Small intestine (tissue), 7 donors: ENCODE measurements around the gene KRTAP5-11. TPM values are rescaled to one million over a fixed set of nuclear protein-coding genes. Genes with fewer than 3 reads are reported as not detected.
A peak's percentile ranks its signal among the peaks of the same experiment; 100 is the strongest.

Experiments
- DNase-seq, 2 donors: peaks; one replicate each; pipeline versions ENCODE4 v3.0.0 to v3.0.0-alpha.2; 2013
- FAIRE-seq: peaks from 2 replicates; lab custom pipeline; 2012; peaks lifted over from hg19 to GRCh38; lab: Jason Lieb, UNC
- H3K27ac ChIP-seq, 3 donors: one replicate each; pipeline ENCODE4 v1.5.1; 2013; ENCODE audit warnings: low read length in 2 of 3, mild to moderate bottlenecking in 2 of 3, control low read depth in 1 of 3, inconsistent platforms in 1 of 3, low read depth in 1 of 3, moderate library complexity in 1 of 3
- H3K27me3 ChIP-seq, 3 donors: one replicate each; pipeline ENCODE4 v1.6.1; 2013; ENCODE audit warnings: low read length in 3 of 3, inconsistent platforms in 1 of 3; ENCODE audit not compliant: control insufficient read depth in 3 of 3, insufficient read depth in 3 of 3
- H3K36me3 ChIP-seq, 3 donors: one replicate each; pipeline ENCODE4 v1.6.1; 2013; ENCODE audit warnings: low read length in 3 of 3, inconsistent platforms in 1 of 3, low read depth in 1 of 3, mild to moderate bottlenecking in 1 of 3, moderate library complexity in 1 of 3; ENCODE audit not compliant: control insufficient read depth in 3 of 3, insufficient read depth in 2 of 3
- H3K4me1 ChIP-seq, 3 donors: one replicate each; pipeline ENCODE4 v1.6.1; 2013; ENCODE audit warnings: low read length in 2 of 3, inconsistent platforms in 1 of 3, low read depth in 1 of 3, mild to moderate bottlenecking in 1 of 3, moderate library complexity in 1 of 3; ENCODE audit not compliant: control insufficient read depth in 3 of 3, insufficient read depth in 2 of 3
- H3K4me3 ChIP-seq, 3 donors: one replicate each; pipeline ENCODE4 v1.5.1; 2013; ENCODE audit warnings: low read length in 3 of 3, control low read depth in 1 of 3, inconsistent platforms in 1 of 3, low read depth in 1 of 3, mild to moderate bottlenecking in 1 of 3, moderate library complexity in 1 of 3
- H3K9me3 ChIP-seq, 2 donors: one replicate each; pipeline ENCODE4 v1.6.1; 2013; ENCODE audit warnings: low read depth in 1 of 2, low read length in 1 of 2; ENCODE audit not compliant: control insufficient read depth in 2 of 2, insufficient read depth in 1 of 2
- WGBS, 3 donors: extraction: QIAGEN DNeasy Blood & Tissue Kit; methylation state at CpG; one replicate each; pipeline ENCODE4 v1.1.7; 2013; 5-methylcytosine and 5-hydroxymethylcytosine counted together
- polyA plus RNA-seq, 4 donors: library from polyadenylated mRNA; stranded (reverse) in 3 of 4; unstranded in 1 of 4; fragments of 200-250 nt in 3 of 4; fragments of 120-200 nt in 1 of 4; gene quantifications; one replicate each; pipeline versions ENCODE4 v1.2.1 to v1.2.3, GENCODE V29; 2013
- donor health status: healthy with polysubstance abuse.
- donor health status: control.
- donor health status: control.
- donor health status: Bipolar disorder and iron deficiency.
- donor health status: healthy.

Gene KRTAP5-11
- polyA plus RNA-seq, 4 donors: 0.07 TPM; not detected in 3

DNA sequence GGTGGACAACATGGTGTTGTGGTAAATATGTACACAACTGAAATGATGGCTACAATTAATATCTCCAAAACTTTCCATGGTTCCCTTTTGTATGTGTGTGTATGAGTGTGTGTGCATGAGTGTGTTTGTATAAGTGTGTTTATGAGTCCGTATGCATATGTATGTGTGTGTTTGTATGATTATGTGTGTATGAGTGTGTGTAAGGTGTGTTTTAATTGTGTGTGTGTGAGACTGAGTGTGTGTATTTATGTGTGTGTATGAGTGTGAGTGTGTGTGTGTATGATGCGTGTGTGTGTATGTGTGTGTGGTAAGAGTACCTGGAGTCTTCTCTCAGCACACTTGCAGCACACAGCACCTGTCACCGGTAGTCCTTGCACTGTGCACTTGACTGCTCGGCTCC, 26.7 kb downstream of the KRTAP5-11 start:
- no peak for FAIRE-seq
- Histone ChIP-seq H3K27ac (no peak overlapping the region), H3K27me3 (no peaks in the 10 kb centered on the region), H3K4me1 (no peaks in the 10 kb centered on the region), H3K36me3 (no peaks in the 10 kb centered on the region), H3K4me3 (no peak overlapping the region), H3K9me3 (no peaks in the 10 kb centered on the region)
- no peak for DNase-seq
- WGBS, 3 donors: 84 to 91% (median 84%) methylated on average over 4 of the region's 4 CpGs

DNA sequence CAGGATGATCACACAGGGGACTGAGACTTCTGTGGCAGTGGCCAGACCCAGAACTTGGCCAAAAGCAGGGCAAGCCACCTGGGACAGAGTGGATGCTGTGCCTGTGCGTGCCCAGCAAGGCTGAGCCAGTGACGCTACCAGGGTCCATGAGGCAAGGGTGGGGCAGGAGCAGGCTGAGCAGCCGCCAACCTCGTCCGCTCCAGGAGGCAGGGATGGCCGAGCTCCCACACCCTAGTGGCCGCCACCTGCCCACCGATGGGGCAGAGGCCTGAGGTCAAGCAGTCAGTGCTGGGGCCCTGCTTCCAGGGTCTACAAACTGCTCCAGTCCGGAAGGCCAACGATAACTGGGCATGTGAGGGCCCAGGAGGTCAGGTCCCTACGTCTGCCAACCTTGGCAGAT, 27.2 kb downstream of the KRTAP5-11 start:
- WGBS, 3 donors: 87 to 92% (median 92%) methylated on average over 8 to 11 of the region's 11 CpGs
- Histone ChIP-seq H3K4me1 (no peaks in the 10 kb centered on the region), H3K36me3 (no peaks in the 10 kb centered on the region), H3K9me3 (no peaks in the 10 kb centered on the region), H3K4me3 (no peak overlapping the region), H3K27me3 (no peaks in the 10 kb centered on the region), H3K27ac (no peak overlapping the region)
- FAIRE-seq: no peak
- DNase-seq: no peak

DNA sequence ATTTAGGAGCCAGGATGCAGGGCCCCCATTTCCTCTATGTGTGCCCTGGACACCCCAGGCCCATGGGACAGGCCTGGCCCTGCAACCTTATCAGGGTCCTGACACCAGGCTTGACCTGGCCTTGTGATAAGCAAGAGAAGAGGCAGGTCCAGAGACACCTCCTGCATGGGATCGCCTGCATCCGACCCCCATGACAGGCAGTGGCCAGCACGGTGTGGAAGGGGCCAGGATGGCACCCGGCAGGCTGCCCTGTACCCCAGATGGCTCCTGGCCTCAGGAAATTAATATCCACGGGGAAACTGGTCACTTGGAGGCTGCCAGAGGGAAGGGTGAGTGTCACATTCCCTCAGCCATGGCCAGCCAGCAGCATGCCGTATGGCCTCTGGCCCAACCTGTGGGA, 27.7 kb downstream of the KRTAP5-11 start:
- Histone ChIP-seq H3K4me1 (no peaks in the 10 kb centered on the region), H3K9me3 (no peaks in the 10 kb centered on the region), H3K36me3 (no peaks in the 10 kb centered on the region), H3K4me3 (no peak overlapping the region), H3K27ac (no peak overlapping the region), H3K27me3 (no peaks in the 10 kb centered on the region)
- DNase-seq: no peak
- WGBS, 3 donors: 82 to 90% (median 88%) methylated on average over 6 of the region's 6 CpGs
- FAIRE-seq: no peak

DNA sequence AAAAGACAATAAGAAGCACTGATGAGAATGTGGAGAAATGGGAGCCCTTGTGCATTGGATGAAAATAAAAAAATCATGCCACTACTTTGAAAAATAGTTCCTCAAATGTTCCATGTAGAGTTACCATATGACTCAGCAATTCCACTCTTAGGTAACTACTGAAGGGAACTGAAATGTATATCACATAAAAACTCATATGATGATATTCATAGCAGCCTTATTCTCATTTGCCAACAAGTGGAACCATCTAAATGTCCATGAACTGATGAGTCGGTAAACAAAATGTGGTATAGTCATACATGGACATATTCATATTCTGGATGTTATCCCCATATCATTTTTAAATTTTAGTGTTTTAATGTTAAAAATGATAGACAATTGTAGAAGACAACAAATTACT, 31.0 kb downstream of the KRTAP5-11 start:
- Histone ChIP-seq H3K9me3 (peaks cover 0 to 5% of the 10 kb centered on the region in 2 donors), H3K4me1 (no peaks in the 10 kb centered on the region), H3K36me3 (no peaks in the 10 kb centered on the region), H3K27me3 (no peaks in the 10 kb centered on the region), H3K27ac (no peak overlapping the region), H3K4me3 (no peak overlapping the region)
- DNase-seq (no peak), FAIRE-seq (no peak)
- 92 to 98% (median 93%) methylated on average over 1 of the region's 1 CpG for WGBS, 3 donors

DNA sequence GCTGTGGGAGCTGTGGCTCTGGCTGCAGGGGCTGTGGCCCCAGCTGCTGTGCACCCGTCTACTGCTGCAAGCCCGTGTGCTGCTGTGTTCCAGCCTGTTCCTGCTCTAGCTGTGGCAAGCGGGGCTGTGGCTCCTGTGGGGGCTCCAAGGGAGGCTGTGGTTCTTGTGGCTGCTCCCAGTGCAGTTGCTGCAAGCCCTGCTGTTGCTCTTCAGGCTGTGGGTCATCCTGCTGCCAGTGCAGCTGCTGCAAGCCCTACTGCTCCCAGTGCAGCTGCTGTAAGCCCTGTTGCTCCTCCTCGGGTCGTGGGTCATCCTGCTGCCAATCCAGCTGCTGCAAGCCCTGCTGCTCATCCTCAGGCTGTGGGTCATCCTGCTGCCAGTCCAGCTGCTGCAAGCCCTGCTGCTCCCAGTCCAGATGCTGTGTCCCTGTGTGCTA, 33.9 kb downstream of the KRTAP5-11 start:
- WGBS, 3 donors: 33 to 64% (median 44%) methylated on average over 5 of the region's 5 CpGs
- FAIRE-seq (no peak), DNase-seq (no peak)
- Histone ChIP-seq H3K36me3 (no peaks in the 10 kb centered on the region), H3K4me3 (no peak overlapping the region), H3K9me3 (peaks cover 0 to 12% of the 10 kb centered on the region in 2 donors), H3K27ac (no peak overlapping the region), H3K27me3 (no peaks in the 10 kb centered on the region), H3K4me1 (peaks cover 2 to 4% (median 4%) of the 10 kb centered on the region in 3 donors)

DNA sequence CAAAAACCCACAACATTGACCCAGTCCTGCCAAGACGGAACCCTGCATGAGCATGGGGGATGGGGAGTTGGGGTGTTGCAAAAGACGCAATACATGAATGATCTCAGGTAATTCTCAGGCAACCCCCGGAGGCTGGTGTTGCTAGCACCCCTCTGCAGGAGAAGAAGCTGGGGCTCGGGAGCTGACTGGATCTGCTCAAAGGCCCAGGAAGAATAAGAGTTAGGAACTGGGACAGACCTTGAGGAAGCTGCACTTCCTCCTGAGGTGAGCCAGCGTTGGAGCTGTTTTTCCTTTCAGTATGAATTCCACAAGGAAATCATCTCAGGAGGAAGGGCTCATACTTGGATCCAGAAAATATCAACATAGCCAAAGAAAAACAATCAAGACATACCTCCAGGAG, 34.6 kb downstream of the KRTAP5-11 start, which contains the start of gene KRTAP5-9:
Gene KRTAP5-9, plus strand, starts transcription at position 301 of the 400 bp plus-strand sequence. CDS start 238 bp downstream, outside the sequence.
- Histone ChIP-seq H3K27ac (no peak within 1 kb of the TSS), H3K36me3 (no peaks in the 10 kb centered on the region), H3K9me3 (peaks cover 0 to 12% of the 10 kb centered on the region in 2 donors), H3K4me3 (no peak within 1 kb of the TSS), H3K27me3 (peaks cover 0 to 2% (median 0%) of the 10 kb centered on the region in 3 donors), H3K4me1 (peaks cover 2 to 5% (median 4%) of the 10 kb centered on the region in 3 donors)
- WGBS, 3 donors: 78 to 94% (median 84%) methylated on average over 5 of the region's 5 CpGs
- no peak for FAIRE-seq
- no peak for DNase-seq

DNA sequence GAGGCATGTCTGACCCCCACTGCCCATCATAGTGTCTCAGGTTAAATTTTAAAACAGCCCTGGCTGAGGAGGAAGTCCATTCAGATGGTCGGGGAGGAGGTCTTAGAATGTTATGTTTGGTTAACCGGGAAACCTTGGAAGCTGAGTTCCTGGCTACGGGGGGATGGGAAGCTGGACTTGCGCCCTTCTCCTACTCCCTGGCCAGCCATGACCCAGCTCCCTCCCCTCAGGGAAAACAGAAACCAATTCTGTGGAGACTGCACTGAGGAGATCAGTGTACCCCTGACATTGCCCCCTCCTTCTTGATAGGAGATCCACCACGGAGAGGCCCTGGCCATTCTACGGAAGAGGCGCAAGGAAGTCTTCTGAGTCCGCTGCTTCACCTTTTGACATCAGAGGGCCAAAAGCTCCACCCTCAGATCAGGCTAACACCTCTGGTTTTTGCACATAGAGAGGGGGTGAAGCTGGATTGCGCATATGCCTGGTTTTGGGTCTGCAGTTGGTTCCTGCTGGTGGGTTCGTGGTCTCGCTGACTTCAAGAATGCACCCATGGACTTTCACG, 37.2 kb downstream of the KRTAP5-11 start:
- peaks cover 2 to 5% (median 4%) of the 10 kb centered on the region in 3 donors for H3K4me1 ChIP-seq
- no peak for DNase-seq
- WGBS, 3 donors: 86 to 94% (median 89%) methylated on average over 11 to 12 of the region's 12 CpGs
- no peak overlapping the region for H3K27ac ChIP-seq
- no peaks in the 10 kb centered on the region for H3K36me3 ChIP-seq
- peaks cover 0 to 17% of the 10 kb centered on the region in 2 donors for H3K9me3 ChIP-seq
- no peak for FAIRE-seq
- H3K27me3 ChIP-seq: peaks cover 0 to 2% (median 0%) of the 10 kb centered on the region in 3 donors
- H3K4me3 ChIP-seq: no peak overlapping the region

DNA sequence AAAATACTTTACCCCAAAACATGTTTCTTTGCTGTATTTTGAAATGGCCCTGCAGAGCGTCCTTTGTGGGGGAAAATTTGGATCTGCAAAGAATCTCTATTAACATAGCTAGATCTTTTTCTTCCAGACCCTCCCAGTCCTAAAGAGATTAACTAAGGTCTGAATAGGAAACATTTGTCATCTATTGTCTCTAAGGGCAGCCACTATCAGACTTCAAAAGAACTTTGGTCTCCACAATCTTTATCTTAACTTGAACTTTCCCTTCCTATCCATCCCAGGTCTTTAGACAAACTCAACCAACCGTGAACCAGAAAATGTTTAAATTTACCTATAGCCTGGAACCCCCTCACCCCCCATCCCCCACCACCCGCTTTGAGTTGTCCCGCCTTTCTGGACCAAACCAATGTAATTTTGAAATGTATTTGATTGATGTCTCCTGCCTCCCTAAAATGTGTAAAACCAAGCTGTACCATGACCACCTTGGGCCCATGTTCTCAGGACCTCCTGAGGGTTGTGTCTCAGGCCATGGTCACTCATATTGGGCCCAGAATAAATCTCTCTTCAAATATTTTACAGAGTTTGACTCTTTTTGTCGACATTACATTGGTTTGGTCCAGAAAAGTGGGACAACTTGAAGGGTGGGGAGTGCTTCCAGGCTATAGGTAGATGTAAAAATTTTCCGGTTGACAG, 38.0 kb downstream of the KRTAP5-11 start:
- Histone ChIP-seq H3K4me1 (peaks cover 2 to 5% (median 4%) of the 10 kb centered on the region in 3 donors), H3K9me3 (peaks cover 0 to 19% of the 10 kb centered on the region in 2 donors), H3K27ac (no peak overlapping the region), H3K4me3 (no peak overlapping the region), H3K36me3 (no peaks in the 10 kb centered on the region), H3K27me3 (peaks cover 0 to 2% (median 0%) of the 10 kb centered on the region in 3 donors)
- DNase-seq: peak in 1 of 2 donors; percentile 43
- 48 to 68% (median 57%) methylated on average over 6 of the region's 6 CpGs for WGBS, 3 donors
- no peak for FAIRE-seq
